Spleen (tissue), 11 donors: ENCODE data around the gene SIPA1. TPM values are rescaled to one million over a fixed set of nuclear protein-coding genes. Genes with fewer than 3 reads are reported as not detected.

Experiments used
- DNase-seq: peaks from one replicate; pipeline ENCODE4 v3.0.0-alpha.2; 2020
- H3K27ac ChIP-seq, 8 donors: fragments of 200-600 bp; sonication (generic) in 7 of 8; 1 replicate in 4 of 8; 2 replicates in 4 of 8; pipeline versions ENCODE4 v1.5.0 to v1.8.0; 2016 to 2021; ENCODE audit warnings: inconsistent platforms in 4 of 8, mild to moderate bottlenecking in 4 of 8, moderate library complexity in 1 of 8
- H3K27me3 ChIP-seq, 7 donors: fragments of 200-600 bp; sonication (generic) in 6 of 7; replicated peaks in 1 of 7; 1 replicate in 4 of 7; 2 replicates in 3 of 7; pipeline versions ENCODE4 v1.5.0 to v1.8.0; 2016 to 2021; ENCODE audit warnings: inconsistent platforms in 3 of 7, mild to moderate bottlenecking in 1 of 7
- H3K36me3 ChIP-seq, 6 donors: fragments of 200-600 bp; sonication (generic) in 5 of 6; 1 replicate in 4 of 6; 2 replicates in 2 of 6; pipeline versions ENCODE4 v1.5.0 to v1.8.0; 2016 to 2021; ENCODE audit warnings: inconsistent platforms in 2 of 6
- H3K4me1 ChIP-seq, 6 donors: fragments of 200-600 bp; sonication (generic) in 5 of 6; 1 replicate in 3 of 6; 2 replicates in 3 of 6; pipeline versions ENCODE4 v1.5.0 to v1.8.0; 2016 to 2021; ENCODE audit warnings: inconsistent platforms in 3 of 6
- H3K4me3 ChIP-seq, 8 donors: fragments of 200-600 bp; sonication (generic) in 7 of 8; 1 replicate in 4 of 8; 2 replicates in 4 of 8; pipeline versions ENCODE4 v1.5.0 to v1.8.0; 2016 to 2021; ENCODE audit warnings: inconsistent platforms in 4 of 8, mild to moderate bottlenecking in 4 of 8, moderate library complexity in 2 of 8
- H3K9me3 ChIP-seq, 8 donors: fragments of 200-600 bp; sonication (generic) in 7 of 8; 1 replicate in 4 of 8; 2 replicates in 4 of 8; pipeline versions ENCODE4 v1.5.0 to v1.8.0; 2016 to 2021; ENCODE audit warnings: inconsistent platforms in 4 of 8
- POLR2A ChIP-seq, 3 donors: fragments of 450-650 bp; IDR thresholded peaks; one replicate each; pipeline ENCODE4 v1.5.1; 2017; ENCODE audit warnings: antibody characterized with exemption in 3 of 3, mild to moderate bottlenecking in 1 of 3
- POLR2AphosphoS5 ChIP-seq, 3 donors: sonication (generic); formaldehyde crosslinking; IDR thresholded peaks; one replicate each; pipeline ENCODE4 v1.5.1; 2017; ENCODE audit warnings: antibody characterized with exemption in 3 of 3
- WGBS, 5 donors: extraction: QIAGEN DNeasy Blood & Tissue Kit in 3 of 5; methylation state at CpG; one replicate each; pipeline versions ENCODE4 v1.1.5 to v1.1.7; 2013 to 2018; 5-methylcytosine and 5-hydroxymethylcytosine counted together
- intact Hi-C: fragments of 100-400 bp; cut with DNase I; formaldehyde crosslinking; loops from one replicate; pipeline ENCODE4 v1.15.0; 2023; ENCODE audit warnings: low total_unique reads
- polyA plus RNA-seq, 3 donors: library from polyadenylated mRNA; stranded (reverse); fragments of 200-250 nt; gene quantifications; one replicate each; pipeline ENCODE4 v1.2.1, GENCODE V29; 2013
- total RNA-seq, 7 donors: library from RNA; depleted of rRNA in 3 of 7; stranded (reverse); fragments of >200 nt in 3 of 7; fragmentation: NEBNext Ultra II Directional in 4 of 7; extraction: Animal tissue kit (Norgen Biotek cat#: 25700) in 4 of 7; gene quantifications; one replicate each; pipeline versions ENCODE4 v1.1.0 to v1.2.1, GENCODE V29; 2016 to 2021
- TF ChIP-seq, protein P1 (sequence below), 11 experiments: fragments of 200-600 bp in 7 of 11; fragments of 450-650 bp in 4 of 11; sonication (generic) in 4 of 11; IDR thresholded peaks in 8 of 11; conservative IDR thresholded peaks in 3 of 11; 1 replicate in 7 of 11; 2 replicates in 4 of 11; pipeline versions ENCODE4 v1.4.0 to v1.8.0; 2016 to 2021; ENCODE audit warnings: antibody characterized with exemption in 11 of 11, inconsistent platforms in 4 of 11, mild to moderate bottlenecking in 1 of 11
- donor health status: healthy with polysubstance abuse.
- donor health status: DM: no; HTN: no; CAD: no; lungs with moderate emphysema.
- donor health status: DM: no; HTN: no; CAD: no.
- donor health status: Bipolar disorder and iron deficiency.
- donor health status: healthy.
- donor health status: DM: no; HTN: no; CAD: no.
- donor health status: DM: yes; HTN: yes; CAD: no.

SIPA1 gene
- total and polyA plus RNA-seq, 10 donors, result 167 to 423 (median 272) TPM

DNA sequence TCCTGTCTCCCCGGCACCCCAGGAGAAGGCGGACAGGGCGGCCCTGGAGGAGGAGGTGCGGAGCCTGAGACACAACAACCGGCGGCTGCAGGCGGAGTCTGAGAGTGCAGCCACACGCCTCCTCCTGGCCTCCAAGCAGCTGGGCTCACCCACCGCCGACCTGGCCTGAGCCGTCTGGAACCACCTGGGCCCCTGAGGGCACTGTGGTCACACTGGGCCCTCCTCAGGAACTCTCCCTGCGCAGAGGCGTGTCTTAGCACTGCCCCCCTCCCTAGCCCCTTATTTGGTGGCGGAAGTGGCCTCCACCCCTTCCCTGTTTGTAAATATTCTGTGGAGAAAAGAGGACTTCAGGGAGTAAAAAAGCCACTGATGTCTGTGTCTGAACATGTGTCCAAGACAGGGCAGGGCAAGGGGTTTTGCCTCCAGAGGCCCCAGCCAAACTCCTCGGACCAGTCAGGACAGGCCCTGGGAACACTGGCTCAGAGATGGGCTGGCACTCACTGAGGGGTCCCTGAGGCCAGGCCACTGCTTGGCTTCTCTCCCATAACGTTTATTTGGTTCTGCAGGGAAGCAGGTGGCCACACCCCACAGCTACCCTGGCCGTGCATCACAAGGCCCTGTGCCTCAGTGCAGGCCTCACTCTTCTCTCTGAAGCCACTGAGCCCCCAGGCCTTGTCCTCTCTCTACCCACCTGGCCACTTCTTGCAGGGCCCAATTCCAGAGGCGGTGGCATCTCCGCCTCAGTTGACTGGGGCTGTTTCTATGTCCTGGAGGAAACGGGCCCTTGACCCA is 12.8 kb downstream of the SIPA1 start:
- TF ChIP-seq POLR2AphosphoS5 (IDR thresholded peaks at IDR 0.05), result peak in 2 of 3 donors; percentile 32 to 60
- TF ChIP-seq POLR2A (IDR thresholded peaks at IDR 0.05), result no peak
- DNase-seq, result peak; percentile 82
- peaks cover 10 to 85% (median 76%) of the 10 kb centered on the region in 6 donors for H3K36me3 ChIP-seq
- no peaks in the 10 kb centered on the region for H3K9me3 ChIP-seq
- 63 to 74% (median 71%) methylated on average over 14 to 20 of the region's 20 CpGs for WGBS, 5 donors
- H3K4me3 ChIP-seq, result peak overlapping the region in 1 of 8 donors; percentile 21
- peak overlapping the region; percentile 92 to 99 (median 96) for H3K27ac ChIP-seq
- no peaks in the 10 kb centered on the region for H3K27me3 ChIP-seq
- intact Hi-C loops, result no loop called here
- H3K4me1 ChIP-seq, result peaks cover 32 to 92% (median 70%) of the 10 kb centered on the region in 6 donors

DNA sequence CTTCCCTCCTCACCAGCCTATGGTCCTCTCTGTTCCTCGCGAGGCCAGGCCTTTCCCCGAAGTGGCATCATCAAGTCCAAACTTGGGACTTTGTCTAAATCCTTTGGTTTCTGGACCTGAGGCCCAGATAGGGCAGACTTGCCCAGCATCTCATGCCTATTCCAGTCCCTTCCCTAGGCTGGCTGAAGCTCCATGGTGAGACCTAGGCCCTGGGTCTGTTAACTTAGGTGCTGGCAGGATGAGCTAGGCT is 13.4 kb downstream of the SIPA1 start:
- Histone ChIP-seq H3K36me3 (peaks cover 10 to 85% (median 76%) of the 10 kb centered on the region in 6 donors), H3K27me3 (no peaks in the 10 kb centered on the region), H3K4me3 (peak overlapping the region in 1 of 8 donors; percentile 83), H3K4me1 (peaks cover 32 to 94% (median 70%) of the 10 kb centered on the region in 6 donors), H3K27ac (peak overlapping the region; percentile 92 to 99 (median 96)), H3K9me3 (no peaks in the 10 kb centered on the region)
- no peak for DNase-seq
- 63 to 83% (median 69%) methylated on average over 3 of the region's 3 CpGs for WGBS, 5 donors
- intact Hi-C loops, result no loop called here
- peak in 2 of 3 donors; percentile 4 to 30 for TF ChIP-seq POLR2AphosphoS5 (IDR thresholded peaks at IDR 0.05)
- TF ChIP-seq, protein P1, sequence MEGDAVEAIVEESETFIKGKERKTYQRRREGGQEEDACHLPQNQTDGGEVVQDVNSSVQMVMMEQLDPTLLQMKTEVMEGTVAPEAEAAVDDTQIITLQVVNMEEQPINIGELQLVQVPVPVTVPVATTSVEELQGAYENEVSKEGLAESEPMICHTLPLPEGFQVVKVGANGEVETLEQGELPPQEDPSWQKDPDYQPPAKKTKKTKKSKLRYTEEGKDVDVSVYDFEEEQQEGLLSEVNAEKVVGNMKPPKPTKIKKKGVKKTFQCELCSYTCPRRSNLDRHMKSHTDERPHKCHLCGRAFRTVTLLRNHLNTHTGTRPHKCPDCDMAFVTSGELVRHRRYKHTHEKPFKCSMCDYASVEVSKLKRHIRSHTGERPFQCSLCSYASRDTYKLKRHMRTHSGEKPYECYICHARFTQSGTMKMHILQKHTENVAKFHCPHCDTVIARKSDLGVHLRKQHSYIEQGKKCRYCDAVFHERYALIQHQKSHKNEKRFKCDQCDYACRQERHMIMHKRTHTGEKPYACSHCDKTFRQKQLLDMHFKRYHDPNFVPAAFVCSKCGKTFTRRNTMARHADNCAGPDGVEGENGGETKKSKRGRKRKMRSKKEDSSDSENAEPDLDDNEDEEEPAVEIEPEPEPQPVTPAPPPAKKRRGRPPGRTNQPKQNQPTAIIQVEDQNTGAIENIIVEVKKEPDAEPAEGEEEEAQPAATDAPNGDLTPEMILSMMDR (IDR thresholded peaks at IDR 0.05 in 8 of 11, conservative IDR thresholded peaks at IDR 0.05 in 3 of 11), result no peak

GRCh38 chr11:65651589-65652510 is 13.9 kb downstream of the SIPA1 start:
- WGBS, 5 donors, result 20 to 36% (median 23%) methylated on average over 21 to 28 of the region's 28 CpGs
- H3K36me3 ChIP-seq, result peaks cover 10 to 85% (median 76%) of the 10 kb centered on the region in 6 donors
- H3K9me3 ChIP-seq, result no peaks in the 10 kb centered on the region
- peak overlapping the region; percentile 92 to 99 (median 96) for H3K27ac ChIP-seq
- DNase-seq, result peak; percentile 88
- H3K4me1 ChIP-seq, result peaks cover 32 to 93% (median 69%) of the 10 kb centered on the region in 6 donors
- TF ChIP-seq, protein P1 (IDR thresholded peaks at IDR 0.05 in 8 of 11, conservative IDR thresholded peaks at IDR 0.05 in 3 of 11), result no peak
- TF ChIP-seq POLR2AphosphoS5 (IDR thresholded peaks at IDR 0.05) (peak in 1 of 3 donors; percentile 10), POLR2A (IDR thresholded peaks at IDR 0.05) (no peak)
- intact Hi-C loops, result no loop called here
- H3K4me3 ChIP-seq, result peak overlapping the region in 7 of 8 donors; percentile 45 to 83 (median 55)
- H3K27me3 ChIP-seq, result no peaks in the 10 kb centered on the region

DNA sequence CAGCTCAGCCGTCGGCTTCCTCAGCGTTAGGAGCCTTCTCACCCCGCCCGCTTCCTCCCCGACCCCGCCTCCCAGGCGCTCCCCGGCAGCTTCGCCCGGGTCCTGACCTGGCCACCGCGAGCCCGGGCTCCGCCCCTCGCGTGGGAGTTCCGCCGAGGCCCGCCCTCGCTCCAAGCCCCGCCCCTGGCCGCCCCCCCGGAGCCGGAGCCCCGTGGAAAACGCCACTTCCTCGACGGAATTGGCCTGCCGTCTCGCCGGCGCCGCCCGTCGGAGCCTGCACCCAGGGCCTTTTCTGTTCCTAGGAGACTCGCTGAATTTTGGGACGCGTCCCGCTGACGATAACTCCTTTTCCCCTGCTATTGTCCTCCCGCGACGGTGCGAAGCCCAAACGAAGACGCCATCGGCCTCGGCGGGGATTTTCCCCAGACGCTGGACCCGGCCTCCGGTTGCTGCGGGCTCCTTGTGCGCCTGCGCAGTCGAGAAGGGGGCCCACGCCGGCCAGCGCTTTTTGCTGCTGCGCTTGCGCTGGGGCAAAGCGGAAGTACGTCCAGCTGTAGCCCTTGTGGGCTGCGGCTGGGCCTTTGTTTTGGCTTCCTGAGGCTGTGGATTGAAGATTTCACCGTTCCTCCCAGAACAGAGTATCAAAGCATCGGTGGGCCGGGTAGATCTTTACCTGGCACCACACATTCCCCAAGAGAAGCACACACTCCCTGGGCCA is 14.8 kb downstream of the SIPA1 start:
- peak; percentile 100 for DNase-seq
- intact Hi-C loops, result no loop called here

More for the DNA sequence above, 14.8 kb downstream of the SIPA1 start:
- H3K27ac ChIP-seq, result peak overlapping the region; percentile 92 to 99 (median 96)
- 0 to 1% (median 0%) methylated on average over 43 to 68 of the region's 68 CpGs for WGBS, 5 donors
- TF ChIP-seq POLR2AphosphoS5 (IDR thresholded peaks at IDR 0.05) (peak; percentile 97 to 99 (median 98)), POLR2A (IDR thresholded peaks at IDR 0.05) (peak in 2 of 3 donors; percentile 56 to 75)
- TF ChIP-seq, protein P1 (IDR thresholded peaks at IDR 0.05 in 8 of 11, conservative IDR thresholded peaks at IDR 0.05 in 3 of 11), result peak in 6 of 11 experiments; percentile 4 to 43 (median 24)
- peaks cover 10 to 85% (median 76%) of the 10 kb centered on the region in 6 donors for H3K36me3 ChIP-seq
- no peaks in the 10 kb centered on the region for H3K9me3 ChIP-seq
- no peaks in the 10 kb centered on the region for H3K27me3 ChIP-seq
- peak overlapping the region; percentile 35 to 83 (median 54) for H3K4me3 ChIP-seq
- H3K4me1 ChIP-seq, result peaks cover 32 to 93% (median 66%) of the 10 kb centered on the region in 6 donors
